BLaER1 treated with 17β-estradiol and CSF1 and Interleukin-3, amounts not matched to agents 10 nM and 100 nM (cell line): ENCODE results near the gene LPCAT1.
A peak's percentile ranks its signal among the peaks of the same experiment; 100 is the strongest.
"Not testable (repeated sequence)": the region's sequence is repeated elsewhere in the genome, so short reads cannot be mapped to it uniquely, and the experiment has no call there.

Source experiments
- H3K27ac ChIP-seq, 11 experiments: shearing (Covaris generic); formaldehyde crosslinking; 2 replicates each; pipeline ENCODE4 v1.8.1; 2022
- H3K27me3 ChIP-seq, 11 experiments: shearing (Covaris generic); formaldehyde crosslinking; 2 replicates each; pipeline ENCODE4 v1.8.1; 2022
- H3K36me3 ChIP-seq, 11 experiments: shearing (Covaris generic); formaldehyde crosslinking; 2 replicates each; pipeline ENCODE4 v1.8.1; 2022
- H3K4me1 ChIP-seq, 10 experiments: shearing (Covaris generic); formaldehyde crosslinking; 2 replicates each; pipeline ENCODE4 v1.8.1; 2022
- H3K4me2 ChIP-seq, 11 experiments: shearing (Covaris generic); formaldehyde crosslinking; 2 replicates each; pipeline ENCODE4 v1.8.1; 2022
- H3K4me3 ChIP-seq, 10 experiments: shearing (Covaris generic); formaldehyde crosslinking; 2 replicates each; pipeline ENCODE4 v1.8.1; 2022
- H3K9ac ChIP-seq, 11 experiments: shearing (Covaris generic); formaldehyde crosslinking; 2 replicates each; pipeline ENCODE4 v1.8.1; 2022
- H3K9me3 ChIP-seq, 11 experiments: shearing (Covaris generic); formaldehyde crosslinking; replicated peaks in 1 of 11; 2 replicates each; pipeline ENCODE4 v1.8.1; 2022
- H4K20me1 ChIP-seq, 11 experiments: shearing (Covaris generic); formaldehyde crosslinking; 2 replicates each; pipeline ENCODE4 v1.8.1; 2022
- Cebpa-rat ChIP-seq, 11 experiments: shearing (Covaris generic); IDR thresholded peaks; 2 replicates each; pipeline ENCODE4 v1.8.1; 2022

LPCAT1 gene

GRCh38 chr5:1564824-1565736, 41.3 kb upstream of the LPCAT1 start:
- no peak overlapping the region; a peak in 2 of 22 replicates for H3K27ac ChIP-seq
- peaks cover under 1 to 16% (median 1%) of the 10 kb centered on the region in 11 experiments for H3K9me3 ChIP-seq
- no peak overlapping the region for H3K4me3 ChIP-seq
- H4K20me1 ChIP-seq: peaks cover 0 to 8% (median 0%) of the 10 kb centered on the region in 11 experiments; a peak in 2 of 22 replicates
- peaks cover 0 to 11% (median 0%) of the 10 kb centered on the region in 11 experiments; a peak in 4 of 22 replicates for H3K36me3 ChIP-seq
- peak overlapping the region in 9 of 11 experiments; percentile 31 to 92 (median 55); a peak in 11 of 22 replicates for H3K4me2 ChIP-seq
- H3K27me3 ChIP-seq: no peaks in the 10 kb centered on the region
- peaks cover 22 to 71% (median 31%) of the 10 kb centered on the region in 10 experiments for H3K4me1 ChIP-seq
- no peak for TF ChIP-seq Cebpa-rat (IDR thresholded peaks at IDR 0.05)
- no peak overlapping the region for H3K9ac ChIP-seq

- Histone ChIP-seq H3K9me3 (peaks cover 0 to 19% (median 0%) of the 10 kb centered on the region in 11 experiments; a peak in 10 of 22 replicates), H3K27me3 (no peaks in the 10 kb centered on the region), H3K9ac (peak overlapping the region in 1 of 11 experiments; percentile 36; a peak in 1 of 22 replicates), H3K4me1 (peaks cover 22 to 68% (median 31%) of the 10 kb centered on the region in 10 experiments), H3K27ac (peak overlapping the region in 3 of 11 experiments; percentile 27 to 65 (median 40); a peak in 4 of 22 replicates), H4K20me1 (peaks cover 0 to 8% (median 0%) of the 10 kb centered on the region in 11 experiments; a peak in 2 of 22 replicates), H3K4me3 (no peak overlapping the region), H3K36me3 (peaks cover 0 to 10% (median 0%) of the 10 kb centered on the region in 11 experiments; a peak in 1 of 22 replicates), H3K4me2 (peak overlapping the region; percentile 31 to 92 (median 54); a peak in 21 of 22 replicates)
- TF ChIP-seq Cebpa-rat (IDR thresholded peaks at IDR 0.05): no peak
Observed at GRCh38 chr5:1564182-1564748, 40.5 kb upstream of the LPCAT1 start.

- Histone ChIP-seq H3K4me1 (peaks cover 20 to 63% (median 28%) of the 10 kb centered on the region in 10 experiments; a peak in 19 of 20 replicates), H3K4me2 (peak overlapping the region; percentile 5 to 92 (median 52); a peak in 16 of 22 replicates), H3K27ac (peak overlapping the region in 2 of 11 experiments; percentile 0 to 14; a peak in 1 of 22 replicates), H4K20me1 (peaks cover 0 to 8% (median 0%) of the 10 kb centered on the region in 11 experiments; a peak in 2 of 22 replicates), H3K27me3 (no peaks in the 10 kb centered on the region), H3K36me3 (peaks cover 0 to 10% (median 0%) of the 10 kb centered on the region in 11 experiments; a peak in 1 of 22 replicates), H3K9ac (peak overlapping the region in 1 of 11 experiments; percentile 11; a peak in 1 of 22 replicates), H3K4me3 (peak overlapping the region in 1 of 10 experiments; percentile 4; a peak in 1 of 20 replicates), H3K9me3 (peaks cover 0 to 19% (median 0%) of the 10 kb centered on the region in 11 experiments; a peak in 10 of 22 replicates)
- no peak for TF ChIP-seq Cebpa-rat (IDR thresholded peaks at IDR 0.05)
Observed at GRCh38 chr5:1563617-1564181, 39.9 kb upstream of the LPCAT1 start.

DNA sequence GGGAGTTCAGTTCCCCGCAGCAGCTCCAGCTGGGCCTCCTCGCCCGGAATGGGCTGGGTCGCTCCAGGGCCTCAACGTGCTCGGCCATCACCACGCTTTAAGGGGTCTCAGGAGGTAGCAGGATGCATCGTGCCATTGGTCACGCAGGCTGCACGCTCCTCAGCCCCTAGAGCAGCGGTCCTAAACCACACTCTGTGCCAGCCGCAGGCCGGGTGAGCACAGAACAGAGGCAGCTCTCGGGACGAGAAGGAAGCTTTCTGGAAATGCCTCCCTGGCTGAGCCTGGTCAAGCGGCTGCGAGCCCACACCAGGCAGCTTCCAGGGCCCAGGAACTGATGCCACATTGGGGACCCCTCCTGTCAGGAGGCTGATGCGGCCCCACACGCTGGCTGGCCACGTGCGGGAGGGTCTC, 39.3 kb upstream of the LPCAT1 start:
- H3K4me3 ChIP-seq: peak overlapping the region in 1 of 10 experiments; percentile 4; a peak in 2 of 20 replicates
- H3K36me3 ChIP-seq: 0 out of 22 replicates have a peak, but pooled peaks cover 0 to 3% (median 0%) of the 10 kb centered on the region in 11 experiments
- H3K4me1 ChIP-seq: peaks cover 14 to 56% (median 25%) of the 10 kb centered on the region in 10 experiments; a peak in 19 of 20 replicates
- peak overlapping the region in 9 of 11 experiments; percentile 5 to 92 (median 54); a peak in 11 of 22 replicates for H3K4me2 ChIP-seq
- 0 out of 22 replicates have a peak overlapping the region, but pooled peaks of 2 of the 11 experiments have one; percentile 0 to 14 for H3K27ac ChIP-seq
- peaks cover 0 to 8% (median 0%) of the 10 kb centered on the region in 11 experiments; a peak in 2 of 22 replicates for H4K20me1 ChIP-seq
- TF ChIP-seq Cebpa-rat (IDR thresholded peaks at IDR 0.05): no peak
- no peaks in the 10 kb centered on the region for H3K27me3 ChIP-seq
- peaks cover 0 to 19% (median 0%) of the 10 kb centered on the region in 11 experiments; a peak in 10 of 22 replicates for H3K9me3 ChIP-seq
- peak overlapping the region in 1 of 11 experiments; percentile 11; a peak in 1 of 22 replicates for H3K9ac ChIP-seq

DNA sequence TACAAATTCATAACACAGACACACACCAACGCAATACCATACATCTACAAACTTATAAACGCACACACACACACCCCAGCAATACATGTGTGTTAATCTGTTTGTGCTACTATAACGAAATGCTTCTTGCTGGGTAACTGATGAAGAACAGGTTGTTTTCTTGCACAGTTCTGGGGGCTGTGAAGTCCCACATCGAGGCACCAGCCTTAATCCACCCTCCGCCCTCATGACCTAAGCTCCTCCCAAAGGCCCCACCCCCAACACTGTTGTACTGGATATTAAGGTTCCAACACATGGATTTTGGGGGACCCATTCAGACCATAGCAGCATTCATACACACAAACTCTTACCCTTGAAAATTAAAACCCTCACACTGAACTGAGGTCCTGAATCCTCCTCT, 38.8 kb upstream of the LPCAT1 start:
- Histone ChIP-seq H3K36me3 (0 out of 22 replicates have a peak, but pooled peaks cover 0 to 3% (median 0%) of the 10 kb centered on the region in 11 experiments), H4K20me1 (peaks cover 0 to 8% (median 0%) of the 10 kb centered on the region in 11 experiments; a peak in 2 of 22 replicates), H3K9me3 (peaks cover 0 to 19% (median 0%) of the 10 kb centered on the region in 11 experiments; a peak in 10 of 22 replicates), H3K4me1 (peaks cover 11 to 52% (median 23%) of the 10 kb centered on the region in 10 experiments; a peak in 19 of 20 replicates), H3K27me3 (no peaks in the 10 kb centered on the region), H3K4me2 (peak overlapping the region in 2 of 11 experiments; percentile 83 to 92; a peak in 5 of 22 replicates), H3K9ac (no peak overlapping the region), H3K4me3 (peak overlapping the region in 1 of 10 experiments; percentile 4; a peak in 2 of 20 replicates), H3K27ac (no peak overlapping the region)
- TF ChIP-seq Cebpa-rat (IDR thresholded peaks at IDR 0.05): no peak

- H3K27ac ChIP-seq: no peak overlapping the region
Observed at GRCh38 chr5:1561402-1561929, 37.7 kb upstream of the LPCAT1 start.

DNA sequence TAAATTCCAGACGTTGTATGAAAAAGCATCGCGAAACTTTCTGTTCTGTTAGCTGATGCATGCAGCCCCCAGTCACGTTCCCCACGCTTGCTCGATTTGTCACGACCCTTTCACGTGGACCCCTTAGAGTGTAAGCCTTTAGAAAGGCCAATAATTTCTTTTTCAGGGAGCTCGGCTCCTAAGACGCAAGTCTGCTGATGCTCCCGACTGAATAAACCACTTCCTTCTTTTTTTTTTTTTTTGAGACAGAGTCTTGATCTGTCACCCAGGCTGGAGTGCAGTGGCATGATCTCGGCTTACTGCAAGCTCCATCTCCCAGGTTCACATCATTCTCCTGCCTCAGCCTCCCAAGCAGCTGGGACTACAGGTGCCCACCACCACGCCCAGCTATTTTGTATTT, 36.7 kb upstream of the LPCAT1 start:
- H3K4me1 ChIP-seq: peaks cover 12 to 36% (median 27%) of the 10 kb centered on the region in 10 experiments; a peak in 19 of 20 replicates
- H3K27ac ChIP-seq: not testable (repeated sequence)

More at GRCh38 chr5:1561402-1561929, 37.7 kb upstream of the LPCAT1 start:
- TF ChIP-seq Cebpa-rat (IDR thresholded peaks at IDR 0.05): no peak
- no peak overlapping the region for H3K4me3 ChIP-seq
- 0 out of 22 replicates have a peak, but pooled peaks cover 0 to 2% (median 0%) of the 10 kb centered on the region in 11 experiments for H3K36me3 ChIP-seq
- H3K9me3 ChIP-seq: peaks cover 0 to 19% (median 0%) of the 10 kb centered on the region in 11 experiments; a peak in 10 of 22 replicates
- peaks cover 11 to 40% (median 23%) of the 10 kb centered on the region in 10 experiments; a peak in 19 of 20 replicates for H3K4me1 ChIP-seq
- H3K9ac ChIP-seq: no peak overlapping the region
- no peak overlapping the region; a peak in 1 of 22 replicates for H3K4me2 ChIP-seq
- H4K20me1 ChIP-seq: peaks cover 0 to 8% (median 0%) of the 10 kb centered on the region in 11 experiments; a peak in 2 of 22 replicates
- H3K27me3 ChIP-seq: no peaks in the 10 kb centered on the region

More for the DNA sequence above, 36.7 kb upstream of the LPCAT1 start:
- peaks cover 0 to 19% (median 0%) of the 10 kb centered on the region in 11 experiments; a peak in 10 of 22 replicates for H3K9me3 ChIP-seq
- H3K36me3 ChIP-seq, H3K4me3 ChIP-seq, H4K20me1 ChIP-seq, H3K27me3 ChIP-seq, H3K9ac ChIP-seq, H3K4me2 ChIP-seq: not testable (repeated sequence)
